Mesothelial cell of epicardium (in vitro differentiated cells): ENCODE results near the gene MRPS10. TPM values are rescaled to one million over a fixed set of nuclear protein-coding genes. Genes with fewer than 3 reads are reported as not detected.
"Not testable (repeated sequence)": the region's sequence is repeated elsewhere in the genome, so short reads cannot be mapped to it uniquely, and the experiment has no call there.

ENCODE experiments used
- DNase-seq, 2 experiments: peaks; one replicate each; pipeline ENCODE4 v3.0.0; 2021; ENCODE audit warnings: low spot score in 2 of 2; ENCODE audit not compliant: unreplicated experiment in 2 of 2
- H3K27ac Mint-ChIP-seq: 2 replicates; pipeline ENCODE4 v1.8.0; 2021; ENCODE audit warnings: mixed read lengths
- H3K27me3 Mint-ChIP-seq: 2 replicates; pipeline ENCODE4 v1.8.0; 2021; ENCODE audit warnings: low read depth, mixed read lengths
- H3K36me3 Mint-ChIP-seq: 2 replicates; pipeline ENCODE4 v1.8.0; 2021; ENCODE audit warnings: mixed read lengths
- H3K4me1 Mint-ChIP-seq: 2 replicates; pipeline ENCODE4 v1.8.0; 2021; ENCODE audit warnings: mixed read lengths
- H3K4me3 Mint-ChIP-seq: 2 replicates; pipeline ENCODE4 v1.8.0; 2021; ENCODE audit warnings: mild to moderate bottlenecking, moderate library complexity, mixed read lengths
- H3K9me3 Mint-ChIP-seq: 2 replicates; pipeline ENCODE4 v1.8.0; 2021; ENCODE audit warnings: mixed read lengths
- total RNA-seq: library from RNA; stranded (reverse); gene quantifications from 3 replicates; pipeline ENCODE4 v1.2.1, GENCODE V29; 2021
- TF ChIP-seq, protein P1 (sequence below): fragments of 200-600 bp; sonication (generic); IDR thresholded peaks from one replicate; pipeline ENCODE4 v1.5.0; 2021; ENCODE audit warnings: antibody characterized with exemption; ENCODE audit not compliant: unreplicated experiment

Gene MRPS10
- total RNA-seq, 1 donor from 2014 or later: 23.9 TPM

DNA sequence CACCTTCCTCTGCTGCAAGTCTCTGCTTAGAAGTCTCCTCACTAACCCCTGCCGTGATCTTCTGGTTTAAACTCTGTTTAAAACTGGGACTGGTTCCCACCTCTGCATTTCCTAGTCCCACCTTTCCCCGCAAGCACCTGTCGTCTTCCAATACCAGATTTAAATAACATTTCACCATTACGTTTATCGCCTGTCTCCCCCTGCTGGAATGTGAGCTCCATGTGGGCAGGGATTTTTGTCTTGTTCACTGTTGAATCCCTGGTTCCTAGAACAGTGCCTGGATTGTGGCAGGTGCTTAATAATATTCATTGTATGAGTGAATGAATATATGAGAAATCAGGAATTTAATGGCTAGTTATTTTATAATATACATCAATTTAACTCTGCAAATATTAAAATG is 41.8 kb downstream of the MRPS10 start:
- H3K4me1 Mint-ChIP-seq: no peaks in the 10 kb centered on the region
- no peak overlapping the region for H3K4me3 Mint-ChIP-seq
- no peaks in the 10 kb centered on the region for H3K9me3 Mint-ChIP-seq
- H3K27me3 Mint-ChIP-seq: peaks cover 3% of the 10 kb centered on the region
- no peak overlapping the region for H3K27ac Mint-ChIP-seq
- TF ChIP-seq, protein P1, sequence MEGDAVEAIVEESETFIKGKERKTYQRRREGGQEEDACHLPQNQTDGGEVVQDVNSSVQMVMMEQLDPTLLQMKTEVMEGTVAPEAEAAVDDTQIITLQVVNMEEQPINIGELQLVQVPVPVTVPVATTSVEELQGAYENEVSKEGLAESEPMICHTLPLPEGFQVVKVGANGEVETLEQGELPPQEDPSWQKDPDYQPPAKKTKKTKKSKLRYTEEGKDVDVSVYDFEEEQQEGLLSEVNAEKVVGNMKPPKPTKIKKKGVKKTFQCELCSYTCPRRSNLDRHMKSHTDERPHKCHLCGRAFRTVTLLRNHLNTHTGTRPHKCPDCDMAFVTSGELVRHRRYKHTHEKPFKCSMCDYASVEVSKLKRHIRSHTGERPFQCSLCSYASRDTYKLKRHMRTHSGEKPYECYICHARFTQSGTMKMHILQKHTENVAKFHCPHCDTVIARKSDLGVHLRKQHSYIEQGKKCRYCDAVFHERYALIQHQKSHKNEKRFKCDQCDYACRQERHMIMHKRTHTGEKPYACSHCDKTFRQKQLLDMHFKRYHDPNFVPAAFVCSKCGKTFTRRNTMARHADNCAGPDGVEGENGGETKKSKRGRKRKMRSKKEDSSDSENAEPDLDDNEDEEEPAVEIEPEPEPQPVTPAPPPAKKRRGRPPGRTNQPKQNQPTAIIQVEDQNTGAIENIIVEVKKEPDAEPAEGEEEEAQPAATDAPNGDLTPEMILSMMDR: no peak
- no peaks in the 10 kb centered on the region for H3K36me3 Mint-ChIP-seq
- no peak for DNase-seq

DNA sequence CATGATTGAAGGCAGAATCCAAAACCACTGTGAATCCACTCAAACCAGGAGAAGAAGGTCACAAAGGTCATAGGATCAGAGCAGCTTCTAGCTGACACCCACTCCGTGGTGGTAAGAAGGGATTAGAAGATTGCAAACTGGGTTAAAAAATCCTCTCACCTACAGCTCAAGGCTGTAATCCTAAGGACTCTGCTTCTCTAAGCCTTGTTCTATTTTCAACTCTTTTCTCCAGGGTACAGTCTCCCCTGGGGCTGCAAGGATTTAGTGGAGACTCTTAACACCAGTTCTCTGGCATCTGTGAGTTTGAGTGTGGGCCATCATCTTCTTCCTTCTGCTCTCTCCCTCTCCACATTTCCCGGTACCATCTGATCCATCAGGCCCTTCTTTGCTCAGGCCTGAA is 44.6 kb downstream of the MRPS10 start, which contains the start of gene GUCA1A:
Gene GUCA1A (plus strand): TSS at position 264 of the 400 bp plus-strand sequence. CDS start 250 bp downstream, outside the sequence.
- no peaks in the 10 kb centered on the region for H3K9me3 Mint-ChIP-seq
- no peak within 1 kb of the TSS for H3K27ac Mint-ChIP-seq

DNA sequence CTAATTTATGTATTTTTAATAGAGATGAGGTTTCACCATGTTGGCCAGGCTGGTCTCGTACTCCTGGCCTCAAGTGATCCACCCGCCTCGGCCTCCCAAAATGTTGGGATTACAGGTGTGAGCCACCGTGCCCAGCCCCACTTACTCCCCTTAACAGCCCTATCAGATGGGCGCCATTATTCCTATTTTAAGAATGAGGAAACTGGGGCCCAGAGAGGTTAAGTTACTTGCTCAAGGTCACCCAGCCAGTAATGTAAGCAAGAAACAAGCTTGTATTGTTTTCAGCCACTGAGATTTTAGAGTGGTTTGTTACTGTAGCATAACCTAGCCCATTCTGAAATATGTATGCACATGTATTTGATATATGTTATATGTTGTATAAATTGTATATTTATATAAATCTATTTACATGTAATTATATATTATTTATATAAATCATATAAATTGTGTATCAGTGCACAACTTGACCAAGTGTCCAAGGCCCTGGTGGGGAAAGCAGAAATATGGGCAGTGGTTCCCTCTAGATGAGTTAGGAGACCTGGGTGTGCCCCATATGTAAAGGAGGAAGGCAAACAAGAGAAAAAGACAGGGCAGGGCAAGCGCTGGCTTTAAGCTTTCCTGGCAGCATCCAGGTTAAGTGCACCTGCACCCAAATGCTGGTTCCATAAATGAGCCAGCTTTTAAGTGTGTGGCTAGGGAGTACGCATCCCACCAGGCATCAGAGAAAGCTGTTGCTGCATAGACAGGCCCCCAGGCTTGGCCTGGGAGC is 45.7 kb downstream of the MRPS10 start:
- Mint-ChIP-seq H3K4me3 (no peak overlapping the region), H3K36me3 (no peaks in the 10 kb centered on the region), H3K27ac (no peak overlapping the region), H3K9me3 (no peaks in the 10 kb centered on the region), H3K27me3 (peaks cover 3% of the 10 kb centered on the region), H3K4me1 (no peaks in the 10 kb centered on the region)
- no peak for DNase-seq
- TF ChIP-seq, protein P1: no peak

More for the DNA sequence above, 44.6 kb downstream of the MRPS10 start, which contains the start of gene GUCA1A:
- TF ChIP-seq, protein P1: no peak
- H3K36me3 Mint-ChIP-seq: no peaks in the 10 kb centered on the region
- no peaks in the 10 kb centered on the region for H3K4me1 Mint-ChIP-seq
- no peak for DNase-seq
- H3K27me3 Mint-ChIP-seq: peaks cover 3% of the 10 kb centered on the region
- H3K4me3 Mint-ChIP-seq: no peak within 1 kb of the TSS

DNA sequence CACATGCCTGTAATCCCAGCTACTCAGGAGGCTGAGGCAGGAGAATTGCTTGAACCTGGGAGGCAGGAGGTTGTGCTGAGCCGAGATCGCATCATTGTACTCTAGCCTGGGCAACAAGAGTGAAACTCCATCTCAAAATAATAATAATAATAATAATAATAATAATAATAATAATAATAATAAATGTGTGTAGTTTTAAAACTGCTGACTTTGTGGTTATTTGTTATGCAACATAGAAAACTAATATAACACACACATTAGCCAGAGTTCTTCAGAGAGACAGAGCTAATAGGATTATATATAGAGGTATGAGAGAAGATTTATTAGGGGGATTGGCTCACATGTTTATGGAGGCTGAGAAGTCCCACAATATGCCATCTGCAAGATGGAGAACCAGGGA is 47.9 kb downstream of the MRPS10 start:
- DNase-seq, H3K9me3 Mint-ChIP-seq, H3K4me3 Mint-ChIP-seq: not testable (repeated sequence)

DNA sequence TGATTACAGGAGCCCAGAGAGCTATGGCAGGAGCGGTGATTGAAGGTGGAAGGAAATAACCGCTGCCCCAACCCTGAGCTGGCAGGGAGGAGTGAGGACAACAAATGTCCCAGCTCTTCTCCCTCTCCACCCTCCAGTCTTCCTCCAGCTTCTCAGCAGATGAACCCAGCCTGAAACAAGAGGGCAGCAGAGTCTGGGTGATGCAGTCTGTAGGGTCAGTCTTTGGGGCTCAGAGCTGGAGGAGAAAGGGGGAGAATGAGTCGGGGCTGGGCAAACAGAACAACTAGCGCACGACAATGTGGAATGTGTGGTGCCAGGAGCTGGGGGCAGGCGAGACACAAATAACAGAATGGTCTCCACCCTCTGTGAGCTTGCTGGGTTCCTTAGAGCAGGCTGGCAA is 49.0 kb downstream of the MRPS10 start:
- H3K4me3 Mint-ChIP-seq: no peak overlapping the region
- peaks cover 8% of the 10 kb centered on the region for H3K4me1 Mint-ChIP-seq
- no peaks in the 10 kb centered on the region for H3K9me3 Mint-ChIP-seq
- TF ChIP-seq, protein P1: no peak
- no peaks in the 10 kb centered on the region for H3K36me3 Mint-ChIP-seq
- DNase-seq: no peak
- H3K27ac Mint-ChIP-seq: no peak overlapping the region
- no peaks in the 10 kb centered on the region for H3K27me3 Mint-ChIP-seq

More for the DNA sequence above, 47.9 kb downstream of the MRPS10 start:
- not testable (repeated sequence) for H3K4me1 Mint-ChIP-seq, H3K36me3 Mint-ChIP-seq, H3K27me3 Mint-ChIP-seq, H3K27ac Mint-ChIP-seq

- peak; percentile 69 to 93 for DNase-seq
- no peaks in the 10 kb centered on the region for H3K36me3 Mint-ChIP-seq
- TF ChIP-seq, protein P1: peak; percentile 90
- H3K4me3 Mint-ChIP-seq: no peak overlapping the region
- H3K4me1 Mint-ChIP-seq: peaks cover 8% of the 10 kb centered on the region
- H3K9me3 Mint-ChIP-seq: no peaks in the 10 kb centered on the region
- H3K27ac Mint-ChIP-seq: peak overlapping the region; percentile 66
- peaks cover 1% of the 10 kb centered on the region for H3K27me3 Mint-ChIP-seq
These were observed 51.1 kb downstream of the MRPS10 start for GRCh38 chr6:42166444-42167141.
